HepG2 (cell line): ENCODE data around the gene EMC9. TPM values are rescaled to one million over a fixed set of nuclear protein-coding genes. Genes with fewer than 3 reads are reported as not detected.
A peak's percentile ranks its signal among the peaks of the same experiment; 100 is the strongest.

ENCODE experiments used
- KDM2A ChIP-seq: sonication (generic); formaldehyde crosslinking; IDR thresholded peaks from 2 replicates; pipeline ENCODE4 v1.4.0; 2020; ENCODE audit warnings: low read depth, missing genetic modification reagents, borderline replicate concordance
- MIXL1 ChIP-seq: IDR thresholded peaks from 2 replicates; pipeline ENCODE4 v1.6.1; 2016
- PHB2 ChIP-seq: fragments of 450-650 bp; IDR thresholded peaks from 2 replicates; pipeline ENCODE4 v1.6.1; 2018; ENCODE audit not compliant: partially characterized antibody
- PITX1 ChIP-seq: sonication (generic); formaldehyde crosslinking; IDR thresholded peaks from 2 replicates; pipeline ENCODE4 v1.5.1; 2020; ENCODE audit warnings: mild to moderate bottlenecking, missing genetic modification reagents
- POLR2A ChIP-seq, 2 experiments: IDR thresholded peaks; 2 replicates each; pipeline ENCODE4 v1.6.1; 2011; ENCODE audit warnings: low read depth in 2 of 2, low read length in 2 of 2, mild to moderate bottlenecking in 1 of 2, moderate library complexity in 1 of 2; ENCODE audit not compliant: insufficient read depth in 1 of 2
- SIN3A ChIP-seq: IDR thresholded peaks from 2 replicates; pipeline ENCODE4 v1.6.1; 2011; ENCODE audit warnings: low read depth, mild to moderate bottlenecking, control low read depth, low read length, borderline replicate concordance
- SP2 ChIP-seq: sonication (generic); formaldehyde crosslinking; IDR thresholded peaks from 2 replicates; pipeline ENCODE4 v1.5.1; 2020; ENCODE audit warnings: mild to moderate bottlenecking, missing genetic modification reagents
- TARDBP ChIP-seq: sonication (generic); formaldehyde crosslinking; IDR thresholded peaks from 2 replicates; pipeline ENCODE4 v1.8.0; 2022; ENCODE audit warnings: mild to moderate bottlenecking, missing genetic modification reagents
- TMF1 ChIP-seq: sonication (generic); formaldehyde crosslinking; IDR thresholded peaks from 2 replicates; pipeline ENCODE4 v1.8.1; 2022; ENCODE audit warnings: low read depth, missing genetic modification reagents
- ZNF549 ChIP-seq: sonication (generic); formaldehyde crosslinking; IDR thresholded peaks from 2 replicates; pipeline ENCODE4 v1.5.0; 2020; ENCODE audit warnings: missing genetic modification reagents
- ZNF557 ChIP-seq: sonication (generic); formaldehyde crosslinking; IDR thresholded peaks from 2 replicates; pipeline ENCODE4 v1.4.0; 2020; ENCODE audit warnings: missing genetic modification reagents
- ZNF7 ChIP-seq: IDR thresholded peaks from 2 replicates; pipeline ENCODE4 v1.6.1; 2016; ENCODE audit warnings: missing biosample characterization, missing genetic modification reagents
- polyA plus RNA-seq, 8 experiments: library from polyadenylated mRNA; depleted of rRNA in 3 of 8; stranded (reverse) in 7 of 8; unstranded in 1 of 8; fragments of >200 nt; fragmentation: Illumina TruSeq in 4 of 8; extraction: Trizol in 4 of 8; gene quantifications; 2 replicates each; pipeline versions ENCODE4 v1.2.1 to v1.2.3, GENCODE V29; 2011 to 2016; ENCODE audit warnings: low read depth in 4 of 8, missing spikeins in 1 of 8, mixed read lengths in 1 of 8; ENCODE audit not compliant: insufficient read depth in 1 of 8
- total RNA-seq, 5 experiments: library from RNA; depleted of rRNA; stranded (reverse); fragments of >200 nt; fragmentation: Illumina TruSeq; extraction: Trizol; gene quantifications; 2 replicates each; pipeline ENCODE4 v1.2.3, GENCODE V29; 2016; ENCODE audit warnings: low read depth in 1 of 5
- TF ChIP-seq, protein P1 (sequence below): IDR thresholded peaks from 2 replicates; pipeline ENCODE4 v1.6.1; 2018; ENCODE audit warnings: missing genetic modification reagents
- TF ChIP-seq, protein P2 (sequence below): sonication (generic); formaldehyde crosslinking; IDR thresholded peaks from 2 replicates; pipeline ENCODE4 v1.4.0; 2020; ENCODE audit warnings: low read depth, mild to moderate bottlenecking, missing genetic modification reagents
- TF ChIP-seq, protein P3 (sequence below): sonication (generic); formaldehyde crosslinking; IDR thresholded peaks from 2 replicates; pipeline ENCODE4 v1.8.1; 2023; ENCODE audit warnings: mild to moderate bottlenecking, missing genetic modification reagents, borderline replicate concordance
- TF ChIP-seq, protein P4 (sequence below): sonication (generic); formaldehyde crosslinking; IDR thresholded peaks from 2 replicates; pipeline ENCODE4 v1.4.0; 2020; ENCODE audit warnings: missing genetic modification reagents
- TF ChIP-seq, protein P5 (sequence below): sonication (generic); formaldehyde crosslinking; IDR thresholded peaks from 2 replicates; pipeline ENCODE4 v1.9.0; 2021; ENCODE audit warnings: missing genetic modification reagents, mild to moderate bottlenecking, borderline replicate concordance
- TF ChIP-seq, protein P6 (sequence below): sonication (generic); formaldehyde crosslinking; IDR thresholded peaks from 2 replicates; pipeline ENCODE4 v1.4.0; 2020; ENCODE audit warnings: mild to moderate bottlenecking, missing genetic modification reagents
- TF ChIP-seq, protein P7 (sequence below), 2 experiments: fragments of 450-650 bp in 1 of 2; sonication (generic) in 1 of 2; formaldehyde crosslinking; IDR thresholded peaks; 2 replicates each; pipeline versions ENCODE4 v1.5.0 to v1.8.0; 2020 to 2022; ENCODE audit warnings: mild to moderate bottlenecking in 1 of 2, missing genetic modification reagents in 1 of 2

EMC9 gene
- total and polyA plus RNA-seq, 2 of the 13 experiments (the other 11 are each of a cell fraction or from before 2014, with no cell fraction given) = 60.5 to 78.7 TPM

DNA sequence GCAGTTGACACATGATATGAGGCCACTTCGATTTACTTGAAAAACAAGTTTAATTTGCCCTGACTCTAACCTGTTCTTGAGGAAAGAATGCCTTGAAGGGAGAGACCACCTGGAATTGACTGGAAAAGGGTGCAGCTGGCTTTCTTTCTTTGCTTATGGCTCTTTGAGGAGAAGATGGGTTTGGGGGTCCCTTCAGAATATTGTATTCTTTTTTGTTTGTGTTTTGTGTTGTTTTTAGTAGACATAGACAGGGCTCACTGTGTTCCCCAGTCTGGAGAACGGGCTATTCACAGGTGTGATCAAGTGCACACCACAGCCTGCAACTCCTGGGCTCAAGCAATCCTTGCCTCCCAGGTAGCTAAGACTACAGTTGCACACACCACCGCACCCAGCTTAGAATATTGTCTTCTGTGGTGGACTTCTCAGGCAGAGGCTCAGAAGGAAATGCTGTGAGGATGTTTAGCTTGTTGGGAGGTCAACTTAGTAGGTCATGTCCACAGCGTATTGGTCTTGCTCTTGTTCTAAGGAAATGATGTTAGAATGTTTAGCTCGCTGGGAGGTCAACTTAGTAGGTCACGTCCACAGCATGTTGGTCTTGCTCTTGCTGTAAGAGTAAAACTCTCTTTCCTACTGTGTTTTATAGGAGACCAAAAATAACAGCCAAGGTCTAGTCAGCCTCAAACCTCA is 25.1 kb downstream of the EMC9 start (continued):
- TF ChIP-seq PHB2 = no peak
- TF ChIP-seq, protein P1, sequence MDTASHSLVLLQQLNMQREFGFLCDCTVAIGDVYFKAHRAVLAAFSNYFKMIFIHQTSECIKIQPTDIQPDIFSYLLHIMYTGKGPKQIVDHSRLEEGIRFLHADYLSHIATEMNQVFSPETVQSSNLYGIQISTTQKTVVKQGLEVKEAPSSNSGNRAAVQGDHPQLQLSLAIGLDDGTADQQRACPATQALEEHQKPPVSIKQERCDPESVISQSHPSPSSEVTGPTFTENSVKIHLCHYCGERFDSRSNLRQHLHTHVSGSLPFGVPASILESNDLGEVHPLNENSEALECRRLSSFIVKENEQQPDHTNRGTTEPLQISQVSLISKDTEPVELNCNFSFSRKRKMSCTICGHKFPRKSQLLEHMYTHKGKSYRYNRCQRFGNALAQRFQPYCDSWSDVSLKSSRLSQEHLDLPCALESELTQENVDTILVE (CRISPR knock-in tag) = no peak
- TF ChIP-seq, protein P2, sequence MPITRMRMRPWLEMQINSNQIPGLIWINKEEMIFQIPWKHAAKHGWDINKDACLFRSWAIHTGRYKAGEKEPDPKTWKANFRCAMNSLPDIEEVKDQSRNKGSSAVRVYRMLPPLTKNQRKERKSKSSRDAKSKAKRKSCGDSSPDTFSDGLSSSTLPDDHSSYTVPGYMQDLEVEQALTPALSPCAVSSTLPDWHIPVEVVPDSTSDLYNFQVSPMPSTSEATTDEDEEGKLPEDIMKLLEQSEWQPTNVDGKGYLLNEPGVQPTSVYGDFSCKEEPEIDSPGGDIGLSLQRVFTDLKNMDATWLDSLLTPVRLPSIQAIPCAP = no peak
- TF ChIP-seq, protein P3, sequence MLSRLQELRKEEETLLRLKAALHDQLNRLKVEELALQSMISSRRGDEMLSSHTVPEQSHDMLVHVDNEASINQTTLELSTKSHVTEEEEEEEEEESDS (CRISPR knock-in tag) = no peak
- peak; percentile 24; the same call in 1 of the 2 replicates for TF ChIP-seq TARDBP (CRISPR knock-in tag)
- TF ChIP-seq ZNF557 (CRISPR knock-in tag) = no peak
- TF ChIP-seq, protein P4, sequence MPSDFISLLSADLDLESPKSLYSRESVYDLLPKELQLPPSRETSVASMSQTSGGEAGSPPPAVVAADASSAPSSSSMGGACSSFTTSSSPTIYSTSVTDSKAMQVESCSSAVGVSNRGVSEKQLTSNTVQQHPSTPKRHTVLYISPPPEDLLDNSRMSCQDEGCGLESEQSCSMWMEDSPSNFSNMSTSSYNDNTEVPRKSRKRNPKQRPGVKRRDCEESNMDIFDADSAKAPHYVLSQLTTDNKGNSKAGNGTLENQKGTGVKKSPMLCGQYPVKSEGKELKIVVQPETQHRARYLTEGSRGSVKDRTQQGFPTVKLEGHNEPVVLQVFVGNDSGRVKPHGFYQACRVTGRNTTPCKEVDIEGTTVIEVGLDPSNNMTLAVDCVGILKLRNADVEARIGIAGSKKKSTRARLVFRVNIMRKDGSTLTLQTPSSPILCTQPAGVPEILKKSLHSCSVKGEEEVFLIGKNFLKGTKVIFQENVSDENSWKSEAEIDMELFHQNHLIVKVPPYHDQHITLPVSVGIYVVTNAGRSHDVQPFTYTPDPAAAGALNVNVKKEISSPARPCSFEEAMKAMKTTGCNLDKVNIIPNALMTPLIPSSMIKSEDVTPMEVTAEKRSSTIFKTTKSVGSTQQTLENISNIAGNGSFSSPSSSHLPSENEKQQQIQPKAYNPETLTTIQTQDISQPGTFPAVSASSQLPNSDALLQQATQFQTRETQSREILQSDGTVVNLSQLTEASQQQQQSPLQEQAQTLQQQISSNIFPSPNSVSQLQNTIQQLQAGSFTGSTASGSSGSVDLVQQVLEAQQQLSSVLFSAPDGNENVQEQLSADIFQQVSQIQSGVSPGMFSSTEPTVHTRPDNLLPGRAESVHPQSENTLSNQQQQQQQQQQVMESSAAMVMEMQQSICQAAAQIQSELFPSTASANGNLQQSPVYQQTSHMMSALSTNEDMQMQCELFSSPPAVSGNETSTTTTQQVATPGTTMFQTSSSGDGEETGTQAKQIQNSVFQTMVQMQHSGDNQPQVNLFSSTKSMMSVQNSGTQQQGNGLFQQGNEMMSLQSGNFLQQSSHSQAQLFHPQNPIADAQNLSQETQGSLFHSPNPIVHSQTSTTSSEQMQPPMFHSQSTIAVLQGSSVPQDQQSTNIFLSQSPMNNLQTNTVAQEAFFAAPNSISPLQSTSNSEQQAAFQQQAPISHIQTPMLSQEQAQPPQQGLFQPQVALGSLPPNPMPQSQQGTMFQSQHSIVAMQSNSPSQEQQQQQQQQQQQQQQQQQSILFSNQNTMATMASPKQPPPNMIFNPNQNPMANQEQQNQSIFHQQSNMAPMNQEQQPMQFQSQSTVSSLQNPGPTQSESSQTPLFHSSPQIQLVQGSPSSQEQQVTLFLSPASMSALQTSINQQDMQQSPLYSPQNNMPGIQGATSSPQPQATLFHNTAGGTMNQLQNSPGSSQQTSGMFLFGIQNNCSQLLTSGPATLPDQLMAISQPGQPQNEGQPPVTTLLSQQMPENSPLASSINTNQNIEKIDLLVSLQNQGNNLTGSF = 0 out of 2 replicates have a peak, but pooled peaks have one; percentile 19
- no peak for TF ChIP-seq PITX1 (CRISPR knock-in tag)
- TF ChIP-seq ZNF549 (CRISPR knock-in tag) = no peak
- TF ChIP-seq ZNF7 (CRISPR knock-in tag) = no peak
- TF ChIP-seq, protein P5, sequence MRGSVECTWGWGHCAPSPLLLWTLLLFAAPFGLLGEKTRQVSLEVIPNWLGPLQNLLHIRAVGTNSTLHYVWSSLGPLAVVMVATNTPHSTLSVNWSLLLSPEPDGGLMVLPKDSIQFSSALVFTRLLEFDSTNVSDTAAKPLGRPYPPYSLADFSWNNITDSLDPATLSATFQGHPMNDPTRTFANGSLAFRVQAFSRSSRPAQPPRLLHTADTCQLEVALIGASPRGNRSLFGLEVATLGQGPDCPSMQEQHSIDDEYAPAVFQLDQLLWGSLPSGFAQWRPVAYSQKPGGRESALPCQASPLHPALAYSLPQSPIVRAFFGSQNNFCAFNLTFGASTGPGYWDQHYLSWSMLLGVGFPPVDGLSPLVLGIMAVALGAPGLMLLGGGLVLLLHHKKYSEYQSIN (CRISPR knock-in tag) = no peak
- TF ChIP-seq SP2 (CRISPR knock-in tag) = peak; percentile 29; the same call in 1 of the 2 replicates
- 0 out of 2 replicates have a peak, but pooled peaks have one; percentile 8 for TF ChIP-seq SIN3A
- no peak for TF ChIP-seq KDM2A
- TF ChIP-seq MIXL1 (CRISPR knock-in tag) = no peak
- TF ChIP-seq, protein P6, sequence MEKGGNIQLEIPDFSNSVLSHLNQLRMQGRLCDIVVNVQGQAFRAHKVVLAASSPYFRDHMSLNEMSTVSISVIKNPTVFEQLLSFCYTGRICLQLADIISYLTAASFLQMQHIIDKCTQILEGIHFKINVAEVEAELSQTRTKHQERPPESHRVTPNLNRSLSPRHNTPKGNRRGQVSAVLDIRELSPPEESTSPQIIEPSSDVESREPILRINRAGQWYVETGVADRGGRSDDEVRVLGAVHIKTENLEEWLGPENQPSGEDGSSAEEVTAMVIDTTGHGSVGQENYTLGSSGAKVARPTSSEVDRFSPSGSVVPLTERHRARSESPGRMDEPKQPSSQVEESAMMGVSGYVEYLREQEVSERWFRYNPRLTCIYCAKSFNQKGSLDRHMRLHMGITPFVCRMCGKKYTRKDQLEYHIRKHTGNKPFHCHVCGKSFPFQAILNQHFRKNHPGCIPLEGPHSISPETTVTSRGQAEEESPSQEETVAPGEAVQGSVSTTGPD = no peak
- TF ChIP-seq, protein P7, sequence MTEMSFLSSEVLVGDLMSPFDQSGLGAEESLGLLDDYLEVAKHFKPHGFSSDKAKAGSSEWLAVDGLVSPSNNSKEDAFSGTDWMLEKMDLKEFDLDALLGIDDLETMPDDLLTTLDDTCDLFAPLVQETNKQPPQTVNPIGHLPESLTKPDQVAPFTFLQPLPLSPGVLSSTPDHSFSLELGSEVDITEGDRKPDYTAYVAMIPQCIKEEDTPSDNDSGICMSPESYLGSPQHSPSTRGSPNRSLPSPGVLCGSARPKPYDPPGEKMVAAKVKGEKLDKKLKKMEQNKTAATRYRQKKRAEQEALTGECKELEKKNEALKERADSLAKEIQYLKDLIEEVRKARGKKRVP (CRISPR knock-in tag; IDR thresholded peaks at IDR 0.05) = no peak
- TF ChIP-seq TMF1 = peak; percentile 12; the same call in 1 of the 2 replicates
- TF ChIP-seq POLR2A (IDR thresholded peaks at IDR 0.05; ENCODE audit: insufficient read depth in 1 of 2, low read depth in 2 of 2, low read length in 2 of 2) = peak in 1 of 2 experiments; percentile 6; a peak in 1 of 4 replicates
